PC-9 (cell line): ENCODE measurements around the gene ANXA11. TPM values are rescaled to one million over a fixed set of nuclear protein-coding genes. Genes with fewer than 3 reads are reported as not detected.

Source experiments
- BruUV-seq: library from RNA; stranded (reverse); fragments of 400-500 nt; replicated peaks from 2 replicates; lab custom pipeline; 2021; lab: Mats Ljungman, UMichigan
- CTCF ChIA-PET: fragments of 300-600 bp; sonication (Branson Sonifier 250); formaldehyde crosslinking; loops from one replicate; lab custom pipeline; 2022; ENCODE audit warnings: antibody characterized with exemption; lab: Charles Lee
- POLR2A ChIA-PET: fragments of 300-600 bp; sonication (Branson Sonifier 250); formaldehyde crosslinking; loops from one replicate; lab custom pipeline; 2022; ENCODE audit warnings: antibody characterized with exemption; ENCODE audit not compliant: unreplicated experiment; lab: Charles Lee
- DNase-seq, 2 experiments: peaks; one replicate each; pipeline versions ENCODE4 v3.0.0 to v3.0.0-alpha.2; 2015 to 2022; ENCODE audit warnings: mixed read lengths in 1 of 2
- H2AFZ ChIP-seq: fragments of 200-600 bp; sonication (generic); 2 replicates; pipeline ENCODE4 v1.8.1; 2017; ENCODE audit warnings: antibody characterized with exemption
- H3F3A ChIP-seq: fragments of 200-600 bp; sonication (generic); 2 replicates; pipeline ENCODE4 v1.8.1; 2017; ENCODE audit warnings: antibody characterized with exemption, mild to moderate bottlenecking, low read depth; ENCODE audit not compliant: insufficient read depth
- H3K27ac ChIP-seq: fragments of 200-600 bp; sonication (generic); 2 replicates; pipeline ENCODE4 v1.6.1; 2016; ENCODE audit warnings: mixed run types
- H3K27me3 ChIP-seq: fragments of 200-600 bp; sonication (generic); 2 replicates; pipeline ENCODE4 v1.6.1; 2016; ENCODE audit warnings: low read depth, mixed run types; ENCODE audit not compliant: insufficient read depth
- H3K36me3 ChIP-seq: fragments of 200-600 bp; sonication (generic); 2 replicates; pipeline ENCODE4 v1.6.1; 2016; ENCODE audit warnings: low read depth, mixed run types
- H3K4me1 ChIP-seq: fragments of 200-600 bp; sonication (generic); replicated peaks from 2 replicates; pipeline ENCODE4 v1.6.1; 2016; ENCODE audit warnings: mixed run types; ENCODE audit not compliant: insufficient read depth
- H3K4me2 ChIP-seq: fragments of 200-600 bp; sonication (generic); 2 replicates; pipeline ENCODE4 v1.6.1; 2017; ENCODE audit warnings: mixed run types
- H3K4me3 ChIP-seq: fragments of 200-600 bp; sonication (generic); 2 replicates; pipeline ENCODE4 v1.6.1; 2016; ENCODE audit warnings: mixed run types
- H3K79me2 ChIP-seq: fragments of 200-600 bp; sonication (generic); 2 replicates; pipeline ENCODE4 v1.6.1; 2017; ENCODE audit warnings: low read depth, mixed run types
- H3K9me2 ChIP-seq: fragments of 200-600 bp; sonication (generic); 2 replicates; pipeline ENCODE4 v1.8.1; 2017; ENCODE audit warnings: mild to moderate bottlenecking; ENCODE audit not compliant: insufficient read depth
- H3K9me3 ChIP-seq: fragments of 200-600 bp; sonication (generic); 2 replicates; pipeline ENCODE4 v1.8.1; 2016; ENCODE audit warnings: low read depth; ENCODE audit not compliant: insufficient read depth
- H4K20me1 ChIP-seq: fragments of 200-600 bp; sonication (generic); 2 replicates; pipeline ENCODE4 v1.8.1; 2017; ENCODE audit not compliant: insufficient read depth
- EZH2 ChIP-seq: fragments of 200-600 bp; sonication (generic); IDR thresholded peaks from 2 replicates; pipeline ENCODE4 v1.8.0; 2017; ENCODE audit warnings: antibody characterized with exemption, low read depth
- intact Hi-C: fragments of 100-400 bp; cut with micrococcal nuclease; formaldehyde crosslinking; loops from one replicate; pipeline ENCODE4 v1.10.0; 2022; ENCODE audit not compliant: unreplicated experiment
- total RNA-seq: library from RNA; stranded (reverse); gene quantifications from 2 replicates; pipeline ENCODE4 v1.2.3, GENCODE V29; 2021
- TF ChIP-seq, protein P1 (sequence below): fragments of 200-600 bp; sonication (generic); conservative IDR thresholded peaks from 2 replicates; pipeline ENCODE4 v1.6.1; 2017; ENCODE audit warnings: mixed run types, antibody characterized with exemption, mild to moderate bottlenecking, moderate library complexity

The ANXA11 gene
- total RNA-seq, 1 experiment from 2014 or later = 318 TPM

DNA sequence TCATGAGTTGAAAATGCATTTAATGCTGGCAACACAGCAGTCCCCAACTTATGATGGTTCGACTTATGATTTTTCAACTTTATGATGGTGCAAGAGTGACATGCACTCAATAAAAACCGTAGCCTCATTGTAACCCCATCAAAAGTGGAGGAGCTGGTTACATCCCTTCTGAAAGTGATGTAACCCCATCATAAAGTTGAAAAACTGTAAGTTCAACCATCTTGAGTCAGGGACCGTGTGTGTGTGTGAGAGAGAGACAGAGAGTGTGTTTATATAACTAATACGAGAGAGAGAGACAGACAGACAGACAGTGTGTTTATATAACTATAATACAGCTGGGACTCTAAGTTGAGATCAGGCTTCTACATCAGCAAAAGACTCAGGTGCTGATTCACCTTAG lies 21.0 kb downstream of the ANXA11 start:
- Histone ChIP-seq H3K4me3 (no peak overlapping the region), H4K20me1 (peaks cover 81% of the 10 kb centered on the region), H2AFZ (no peak overlapping the region), H3K9me2 (no peaks in the 10 kb centered on the region), H3K27ac (no peak overlapping the region), H3K4me2 (no peak overlapping the region), H3K4me1 (0 out of 2 replicates have a peak, but pooled peaks cover 7% of the 10 kb centered on the region), H3K36me3 (peaks cover 24% of the 10 kb centered on the region), H3K27me3 (no peaks in the 10 kb centered on the region), H3K9me3 (no peaks in the 10 kb centered on the region), H3K79me2 (peaks cover 99% of the 10 kb centered on the region), H3F3A (peaks cover 20% of the 10 kb centered on the region; the same call in 1 of the 2 replicates)
- POLR2A ChIA-PET = no interaction called here
- intact Hi-C loops = no loop called here
- no peak for DNase-seq
- no peak for TF ChIP-seq EZH2
- TF ChIP-seq, protein P1, sequence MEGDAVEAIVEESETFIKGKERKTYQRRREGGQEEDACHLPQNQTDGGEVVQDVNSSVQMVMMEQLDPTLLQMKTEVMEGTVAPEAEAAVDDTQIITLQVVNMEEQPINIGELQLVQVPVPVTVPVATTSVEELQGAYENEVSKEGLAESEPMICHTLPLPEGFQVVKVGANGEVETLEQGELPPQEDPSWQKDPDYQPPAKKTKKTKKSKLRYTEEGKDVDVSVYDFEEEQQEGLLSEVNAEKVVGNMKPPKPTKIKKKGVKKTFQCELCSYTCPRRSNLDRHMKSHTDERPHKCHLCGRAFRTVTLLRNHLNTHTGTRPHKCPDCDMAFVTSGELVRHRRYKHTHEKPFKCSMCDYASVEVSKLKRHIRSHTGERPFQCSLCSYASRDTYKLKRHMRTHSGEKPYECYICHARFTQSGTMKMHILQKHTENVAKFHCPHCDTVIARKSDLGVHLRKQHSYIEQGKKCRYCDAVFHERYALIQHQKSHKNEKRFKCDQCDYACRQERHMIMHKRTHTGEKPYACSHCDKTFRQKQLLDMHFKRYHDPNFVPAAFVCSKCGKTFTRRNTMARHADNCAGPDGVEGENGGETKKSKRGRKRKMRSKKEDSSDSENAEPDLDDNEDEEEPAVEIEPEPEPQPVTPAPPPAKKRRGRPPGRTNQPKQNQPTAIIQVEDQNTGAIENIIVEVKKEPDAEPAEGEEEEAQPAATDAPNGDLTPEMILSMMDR = no peak
- no TSS peak for BruUV-seq
- CTCF ChIA-PET = no interaction called here

DNA sequence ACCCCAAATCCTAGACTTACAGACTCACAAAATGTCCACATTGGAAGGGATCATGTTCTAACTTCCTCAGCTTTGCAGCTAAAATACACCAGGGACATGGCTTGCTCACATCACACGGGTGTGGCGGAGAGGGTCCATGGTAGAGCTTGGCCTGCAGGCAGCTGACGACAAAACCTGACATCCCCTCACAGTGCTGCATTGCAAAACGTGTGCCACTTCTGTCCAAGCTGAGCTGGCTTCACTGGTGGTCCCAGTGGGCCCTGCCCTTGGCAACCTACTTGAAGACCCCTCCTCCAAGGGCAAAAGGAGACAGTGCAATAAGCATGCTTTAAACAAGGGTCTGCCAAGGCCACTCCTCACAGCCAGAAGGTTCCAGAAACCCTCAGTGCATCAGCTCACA lies 21.9 kb downstream of the ANXA11 start:
- POLR2A ChIA-PET = no interaction called here
- peaks cover 99% of the 10 kb centered on the region for H3K79me2 ChIP-seq

DNA sequence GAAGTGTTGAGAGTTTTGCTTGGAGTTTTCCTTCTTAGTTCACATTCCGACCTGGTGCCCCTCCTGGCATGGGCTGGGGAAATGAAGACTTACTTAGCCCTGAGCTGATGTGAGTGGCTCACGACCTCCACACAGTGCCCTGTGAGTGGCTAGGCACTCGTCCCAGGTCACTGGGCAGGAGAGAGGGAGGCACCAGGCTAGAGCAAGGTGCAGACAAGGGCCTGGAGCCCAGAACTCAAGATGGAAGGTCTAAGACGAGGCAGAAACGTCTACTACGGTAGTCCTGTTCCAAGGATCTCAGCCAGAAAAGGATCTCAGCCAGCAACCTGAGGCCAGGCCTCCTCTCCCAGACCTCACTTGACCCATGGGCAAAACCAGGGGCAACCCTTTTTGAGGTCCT lies 22.4 kb downstream of the ANXA11 start:
- POLR2A ChIA-PET = no interaction called here
- peaks cover 23% of the 10 kb centered on the region; the same call in 1 of the 2 replicates for H3F3A ChIP-seq
- peaks cover 25% of the 10 kb centered on the region for H3K36me3 ChIP-seq
- H3K9me3 ChIP-seq = no peaks in the 10 kb centered on the region
- no peak overlapping the region for H2AFZ ChIP-seq
- CTCF ChIA-PET = no interaction called here
- no peak overlapping the region for H3K27ac ChIP-seq
- DNase-seq = no peak
- no peaks in the 10 kb centered on the region for H3K27me3 ChIP-seq
- TF ChIP-seq, protein P1 = no peak
- no peak for TF ChIP-seq EZH2
- H3K79me2 ChIP-seq = peaks cover 100% of the 10 kb centered on the region
- intact Hi-C loops = no loop called here
- no peaks in the 10 kb centered on the region for H3K9me2 ChIP-seq
- no peak overlapping the region for H3K4me3 ChIP-seq
- peaks cover 83% of the 10 kb centered on the region for H4K20me1 ChIP-seq
- peaks cover 16% of the 10 kb centered on the region for H3K4me1 ChIP-seq
- BruUV-seq = no TSS peak
- no peak overlapping the region for H3K4me2 ChIP-seq

More for the DNA sequence above, 21.9 kb downstream of the ANXA11 start:
- Histone ChIP-seq H3K36me3 (peaks cover 25% of the 10 kb centered on the region), H3K9me2 (no peaks in the 10 kb centered on the region), H3K27me3 (no peaks in the 10 kb centered on the region), H3K4me2 (no peak overlapping the region), H3K9me3 (no peaks in the 10 kb centered on the region), H3K4me3 (no peak overlapping the region), H2AFZ (no peak overlapping the region), H3K27ac (no peak overlapping the region), H4K20me1 (peaks cover 81% of the 10 kb centered on the region), H3F3A (peaks cover 23% of the 10 kb centered on the region; the same call in 1 of the 2 replicates), H3K4me1 (peaks cover 12% of the 10 kb centered on the region)
- DNase-seq = no peak
- TF ChIP-seq, protein P1 = no peak
- no peak for TF ChIP-seq EZH2
- BruUV-seq = no TSS peak
- CTCF ChIA-PET = no interaction called here
- intact Hi-C loops = no loop called here
